CMK (cell line): ENCODE data around the gene TSPAN9.

Experiments used
- DNase-seq: peaks from one replicate; pipeline ENCODE4 v3.0.0-alpha.2; 2010; ENCODE audit warnings: low read depth

TSPAN9 gene

GRCh38 chr12:3123729-3124128, 46.5 kb downstream of the TSPAN9 start:
- no peak for DNase-seq

- DNase-seq: no peak
Measured at GRCh38 chr12:3124917-3125316, 47.7 kb downstream of the TSPAN9 start.

GRCh38 chr12:3125674-3126073, 48.5 kb downstream of the TSPAN9 start:
- no peak for DNase-seq

GRCh38 chr12:3127832-3128231, 50.7 kb downstream of the TSPAN9 start:
- no peak for DNase-seq

GRCh38 chr12:3128498-3129293, 51.5 kb downstream of the TSPAN9 start:
- no peak for DNase-seq

- peak; percentile 76 for DNase-seq
Measured at GRCh38 chr12:3129301-3130056, 52.3 kb downstream of the TSPAN9 start.

- no peak for DNase-seq
Measured at GRCh38 chr12:3130057-3130830, 53.1 kb downstream of the TSPAN9 start.

GRCh38 chr12:3131129-3131528, 54.0 kb downstream of the TSPAN9 start:
- no peak for DNase-seq

- no peak for DNase-seq
Measured at GRCh38 chr12:3132636-3133404, 55.6 kb downstream of the TSPAN9 start.

- no peak for DNase-seq
Measured at GRCh38 chr12:3133405-3133783, 56.2 kb downstream of the TSPAN9 start.

- no peak for DNase-seq
Measured at GRCh38 chr12:3134126-3134525, 56.9 kb downstream of the TSPAN9 start.

- DNase-seq: no peak
Measured at GRCh38 chr12:3134526-3135135, 57.5 kb downstream of the TSPAN9 start.

- peak; percentile 51 for DNase-seq
Measured at GRCh38 chr12:3135522-3136461, 58.6 kb downstream of the TSPAN9 start.

GRCh38 chr12:3136641-3137267, 59.6 kb downstream of the TSPAN9 start:
- DNase-seq: no peak

GRCh38 chr12:3137268-3137781, 60.1 kb downstream of the TSPAN9 start:
- DNase-seq: no peak

- DNase-seq: no peak
Measured at GRCh38 chr12:3137814-3138445, 60.8 kb downstream of the TSPAN9 start.

GRCh38 chr12:3138941-3139511, 61.8 kb downstream of the TSPAN9 start:
- DNase-seq: no peak

- no peak for DNase-seq
Measured at GRCh38 chr12:3139760-3140159, 62.6 kb downstream of the TSPAN9 start.

- DNase-seq: no peak
Measured at GRCh38 chr12:3140284-3140683, 63.1 kb downstream of the TSPAN9 start.
